ENCODE measurements around the gene RALGPS1. TPM values are rescaled to one million over a fixed set of nuclear protein-coding genes. Genes with fewer than 3 reads are reported as not detected.

The RALGPS1 gene, protein sequence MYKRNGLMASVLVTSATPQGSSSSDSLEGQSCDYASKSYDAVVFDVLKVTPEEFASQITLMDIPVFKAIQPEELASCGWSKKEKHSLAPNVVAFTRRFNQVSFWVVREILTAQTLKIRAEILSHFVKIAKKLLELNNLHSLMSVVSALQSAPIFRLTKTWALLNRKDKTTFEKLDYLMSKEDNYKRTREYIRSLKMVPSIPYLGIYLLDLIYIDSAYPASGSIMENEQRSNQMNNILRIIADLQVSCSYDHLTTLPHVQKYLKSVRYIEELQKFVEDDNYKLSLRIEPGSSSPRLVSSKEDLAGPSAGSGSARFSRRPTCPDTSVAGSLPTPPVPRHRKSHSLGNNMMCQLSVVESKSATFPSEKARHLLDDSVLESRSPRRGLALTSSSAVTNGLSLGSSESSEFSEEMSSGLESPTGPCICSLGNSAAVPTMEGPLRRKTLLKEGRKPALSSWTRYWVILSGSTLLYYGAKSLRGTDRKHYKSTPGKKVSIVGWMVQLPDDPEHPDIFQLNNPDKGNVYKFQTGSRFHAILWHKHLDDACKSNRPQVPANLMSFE
- 0.66 and 2.3 TPM in 2 replicates for total RNA-seq (2012; rRNA removed)

DNA sequence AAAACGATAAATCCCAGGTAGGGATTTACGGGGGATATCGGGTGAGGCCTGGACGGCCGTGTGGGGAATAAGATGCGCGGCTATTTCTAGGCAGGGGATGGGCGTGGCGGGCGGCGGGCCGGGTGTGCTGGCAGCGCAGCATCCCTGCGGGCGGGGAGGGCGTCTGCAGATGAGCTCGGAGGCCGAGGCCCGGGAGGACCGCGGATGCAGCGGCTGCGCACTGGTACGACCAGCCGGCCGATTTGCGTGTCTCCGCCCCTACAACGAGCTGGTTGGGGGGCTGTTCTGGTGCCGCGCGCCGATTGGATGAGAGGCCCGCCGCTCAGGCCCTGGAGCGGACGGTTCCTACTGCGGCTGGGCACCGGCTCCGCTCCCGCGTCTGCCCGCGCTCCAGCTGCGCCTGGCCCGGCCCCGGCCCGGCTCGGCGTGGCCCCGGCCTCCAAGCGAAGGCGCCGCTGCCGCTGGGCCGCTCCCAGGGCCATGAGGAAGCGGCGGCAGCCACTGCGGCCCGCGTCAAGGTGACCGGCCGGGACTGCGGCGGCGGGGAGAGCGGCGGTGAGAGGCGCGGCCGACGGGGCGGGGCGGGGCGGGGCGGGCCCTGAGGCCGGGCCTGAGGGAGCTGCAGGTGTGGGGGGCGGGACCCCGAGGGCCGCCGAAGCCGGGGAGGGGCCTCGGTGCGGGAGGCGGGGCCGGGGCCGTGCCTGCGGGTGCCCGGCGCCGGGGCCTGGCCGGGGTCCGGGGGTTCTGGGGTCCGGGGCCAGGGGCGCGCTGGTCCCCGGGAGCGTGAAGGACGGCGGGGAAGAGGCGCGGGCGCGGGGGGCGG lies at the start of gene RALGPS1:
TSS of gene RALGPS1 (plus strand) at position 325 of the 823 bp plus-strand sequence. CDS start 47,508 bp downstream, outside the sequence.
- H3K4me3 ChIP-seq (ENCODE audit: low read length): peak within 1 kb of the TSS; percentile 77
- H3K9me3 ChIP-seq (replicated peaks; ENCODE audit: low read length): no peaks in the 10 kb centered on the region
- H3K36me3 ChIP-seq (ENCODE audit: insufficient read depth, low read length): no peaks in the 10 kb centered on the region
- H3K4me1 ChIP-seq (ENCODE audit: control insufficient read depth, insufficient read depth, low read length): peaks cover 2% of the 10 kb centered on the region
- H3K4me2 ChIP-seq (ENCODE audit: low read length): peak within 1 kb of the TSS; percentile 77
- H3K27me3 ChIP-seq (ENCODE audit: control insufficient read depth, insufficient read depth, low read length): peaks cover 18% of the 10 kb centered on the region
- H3K9ac ChIP-seq (ENCODE audit: low read depth, low read length): peak within 1 kb of the TSS; percentile 21

DNA sequence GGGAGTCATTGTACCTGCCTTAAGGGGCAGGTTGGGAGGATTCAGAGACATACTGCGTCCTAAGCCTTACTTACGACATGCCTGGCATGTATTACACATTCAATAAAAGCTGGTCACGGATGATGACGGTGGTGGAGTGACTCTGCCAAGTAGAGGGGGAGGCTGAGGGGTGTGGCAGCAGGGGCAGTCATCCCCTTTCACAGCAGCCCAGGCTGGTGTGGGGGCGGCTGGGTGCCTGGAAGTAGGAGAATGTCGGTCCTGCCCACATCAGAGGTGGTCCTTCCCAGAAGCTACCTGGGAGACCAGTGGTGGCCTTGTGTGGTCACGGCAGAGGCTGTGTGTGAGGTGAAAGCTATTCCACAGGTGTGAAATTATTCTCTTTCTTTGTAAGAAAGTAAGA lies 45.2 kb upstream of the RALGPS1 start:
- Histone ChIP-seq H3K27me3 (ENCODE audit: control insufficient read depth, insufficient read depth, low read length) (no peaks in the 10 kb centered on the region), H3K36me3 (ENCODE audit: insufficient read depth, low read length) (peaks cover 30% of the 10 kb centered on the region), H3K4me1 (ENCODE audit: control insufficient read depth, insufficient read depth, low read length) (peaks cover 6% of the 10 kb centered on the region), H3K4me3 (ENCODE audit: low read length) (no peak overlapping the region), H3K9ac (ENCODE audit: low read depth, low read length) (no peak overlapping the region), H3K9me3 (replicated peaks; ENCODE audit: low read length) (no peaks in the 10 kb centered on the region), H3K4me2 (ENCODE audit: low read length) (no peak overlapping the region)

DNA sequence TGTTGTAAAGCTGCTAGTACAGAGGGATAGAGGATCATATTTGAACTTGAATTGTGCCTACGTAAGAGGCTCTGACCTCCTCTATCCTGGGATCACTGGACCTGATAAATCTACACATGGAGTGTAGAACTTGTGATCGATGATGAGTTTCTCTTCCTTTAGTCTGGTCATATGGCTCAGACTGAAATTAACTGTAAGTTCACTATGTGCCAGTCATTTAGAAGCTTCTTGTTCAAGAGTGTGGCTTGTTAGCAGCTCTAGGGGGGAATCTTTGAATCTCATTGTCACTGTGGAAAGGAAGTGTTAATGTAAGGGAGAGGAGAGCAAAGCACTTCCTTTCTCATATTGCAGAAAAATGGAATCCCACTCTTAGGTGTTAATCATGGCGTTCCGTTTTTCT lies 42.1 kb upstream of the RALGPS1 start:
- H3K9me3 ChIP-seq (replicated peaks; ENCODE audit: low read length): no peaks in the 10 kb centered on the region
- no peak overlapping the region for H3K4me2 ChIP-seq (ENCODE audit: low read length)
- H3K4me3 ChIP-seq (ENCODE audit: low read length): no peak overlapping the region
- H3K27me3 ChIP-seq (ENCODE audit: control insufficient read depth, insufficient read depth, low read length): no peaks in the 10 kb centered on the region
- no peak overlapping the region for H3K9ac ChIP-seq (ENCODE audit: low read depth, low read length)
- H3K36me3 ChIP-seq (ENCODE audit: insufficient read depth, low read length): peaks cover 13% of the 10 kb centered on the region
- peaks cover 6% of the 10 kb centered on the region for H3K4me1 ChIP-seq (ENCODE audit: control insufficient read depth, insufficient read depth, low read length)

DNA sequence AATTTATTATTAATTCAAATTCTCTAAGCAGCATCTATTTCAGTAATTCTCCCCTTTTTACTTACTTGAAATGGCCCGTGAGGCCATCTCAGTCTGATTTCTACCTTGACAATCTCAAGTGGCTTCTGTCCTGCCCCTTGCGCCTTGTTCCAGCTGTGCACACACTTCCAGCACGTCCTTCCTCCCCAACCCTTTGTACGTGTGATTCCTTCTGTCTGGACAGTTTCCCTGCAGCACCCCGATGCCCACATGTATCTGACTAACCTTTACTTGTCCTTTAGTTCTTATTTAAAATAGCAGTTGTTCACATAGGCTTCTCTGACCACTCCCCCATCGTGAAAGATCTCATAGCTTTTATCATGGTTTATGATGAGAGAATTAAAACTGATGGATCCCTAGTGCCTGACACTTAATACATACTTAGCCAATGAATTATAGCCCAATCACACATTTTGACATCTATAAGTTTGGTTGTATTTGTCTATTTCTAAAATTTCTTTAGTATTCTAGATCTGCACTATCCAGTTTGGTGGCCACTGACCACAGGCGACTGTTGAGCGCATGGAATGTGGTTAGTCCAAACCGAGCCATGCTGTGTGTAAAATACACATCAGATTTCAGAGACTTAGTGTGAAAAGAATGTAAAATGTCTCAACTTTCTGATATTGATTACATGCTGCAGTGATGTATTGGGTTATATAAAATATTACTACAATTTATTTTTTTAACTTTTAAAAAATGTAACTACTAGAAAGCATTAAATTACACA lies 39.9 kb upstream of the RALGPS1 start:
- Histone ChIP-seq H3K36me3 (ENCODE audit: insufficient read depth, low read length) (peaks cover 9% of the 10 kb centered on the region), H3K27me3 (ENCODE audit: control insufficient read depth, insufficient read depth, low read length) (no peaks in the 10 kb centered on the region)

GRCh38 chr9:126875756-126876510 lies 38.6 kb upstream of the RALGPS1 start:
- H3K27me3 ChIP-seq (ENCODE audit: control insufficient read depth, insufficient read depth, low read length): no peaks in the 10 kb centered on the region
- no peak overlapping the region for H3K4me2 ChIP-seq (ENCODE audit: low read length)
- H3K36me3 ChIP-seq (ENCODE audit: insufficient read depth, low read length): peaks cover 21% of the 10 kb centered on the region
- H3K4me3 ChIP-seq (ENCODE audit: low read length): no peak overlapping the region
- H3K9me3 ChIP-seq (replicated peaks; ENCODE audit: low read length): no peaks in the 10 kb centered on the region
- H3K4me1 ChIP-seq (ENCODE audit: control insufficient read depth, insufficient read depth, low read length): no peaks in the 10 kb centered on the region
- no peak overlapping the region for H3K9ac ChIP-seq (ENCODE audit: low read depth, low read length)

More for the DNA sequence above, 39.9 kb upstream of the RALGPS1 start:
- Histone ChIP-seq H3K9me3 (replicated peaks; ENCODE audit: low read length) (no peaks in the 10 kb centered on the region), H3K9ac (ENCODE audit: low read depth, low read length) (no peak overlapping the region), H3K4me3 (ENCODE audit: low read length) (no peak overlapping the region), H3K4me1 (ENCODE audit: control insufficient read depth, insufficient read depth, low read length) (no peaks in the 10 kb centered on the region), H3K4me2 (ENCODE audit: low read length) (no peak overlapping the region)

GRCh38 chr9:126876531-126876930 lies 38.1 kb upstream of the RALGPS1 start:
- Histone ChIP-seq H3K4me2 (ENCODE audit: low read length) (no peak overlapping the region), H3K4me3 (ENCODE audit: low read length) (no peak overlapping the region), H3K36me3 (ENCODE audit: insufficient read depth, low read length) (peaks cover 25% of the 10 kb centered on the region), H3K4me1 (ENCODE audit: control insufficient read depth, insufficient read depth, low read length) (no peaks in the 10 kb centered on the region), H3K9ac (ENCODE audit: low read depth, low read length) (no peak overlapping the region), H3K9me3 (replicated peaks; ENCODE audit: low read length) (no peaks in the 10 kb centered on the region), H3K27me3 (ENCODE audit: control insufficient read depth, insufficient read depth, low read length) (no peaks in the 10 kb centered on the region)

DNA sequence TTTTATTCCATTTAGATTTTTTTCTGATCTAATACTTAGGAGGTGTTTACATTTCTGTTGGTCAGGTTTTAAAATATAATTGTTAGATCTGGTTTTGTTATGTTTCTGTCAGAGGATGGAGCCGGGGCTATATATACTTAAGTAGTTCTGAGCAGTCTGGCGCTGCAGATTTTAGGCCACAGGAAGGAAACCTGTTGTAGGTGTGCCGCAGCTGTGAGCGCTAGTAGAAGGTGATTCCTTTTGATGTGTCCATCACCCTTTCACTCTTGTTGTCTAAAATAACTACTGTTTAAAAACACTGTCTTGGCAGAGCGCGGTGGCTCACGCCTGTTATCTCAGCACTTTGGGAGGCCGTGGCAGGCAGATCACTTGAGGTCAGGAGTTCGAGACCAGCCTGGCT lies 37.2 kb upstream of the RALGPS1 start:
- Histone ChIP-seq H3K9ac (ENCODE audit: low read depth, low read length) (no peak overlapping the region), H3K36me3 (ENCODE audit: insufficient read depth, low read length) (peaks cover 28% of the 10 kb centered on the region), H3K27me3 (ENCODE audit: control insufficient read depth, insufficient read depth, low read length) (no peaks in the 10 kb centered on the region), H3K4me2 (ENCODE audit: low read length) (no peak overlapping the region), H3K4me3 (ENCODE audit: low read length) (no peak overlapping the region), H3K4me1 (ENCODE audit: control insufficient read depth, insufficient read depth, low read length) (no peaks in the 10 kb centered on the region), H3K9me3 (replicated peaks; ENCODE audit: low read length) (no peaks in the 10 kb centered on the region)

DNA sequence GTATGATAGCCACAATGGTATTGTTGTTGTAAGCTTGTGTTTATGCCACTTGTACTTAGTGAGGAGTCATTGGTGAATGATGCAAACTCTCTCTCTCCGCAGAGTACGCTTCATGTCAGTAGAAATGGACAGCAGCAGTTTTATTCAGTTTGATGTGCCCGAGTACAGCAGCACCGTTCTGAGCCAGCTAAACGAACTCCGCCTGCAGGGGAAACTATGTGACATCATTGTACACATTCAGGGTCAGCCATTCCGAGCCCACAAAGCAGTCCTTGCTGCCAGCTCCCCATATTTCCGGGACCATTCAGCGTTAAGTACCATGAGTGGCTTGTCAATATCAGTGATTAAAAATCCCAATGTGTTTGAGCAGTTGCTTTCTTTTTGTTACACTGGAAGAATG lies 35.3 kb upstream of the RALGPS1 start:
- H3K4me3 ChIP-seq (ENCODE audit: low read length): no peak overlapping the region
- no peak overlapping the region for H3K9ac ChIP-seq (ENCODE audit: low read depth, low read length)
- no peaks in the 10 kb centered on the region for H3K9me3 ChIP-seq (replicated peaks; ENCODE audit: low read length)
- H3K4me1 ChIP-seq (ENCODE audit: control insufficient read depth, insufficient read depth, low read length): no peaks in the 10 kb centered on the region
- H3K36me3 ChIP-seq (ENCODE audit: insufficient read depth, low read length): peaks cover 30% of the 10 kb centered on the region
- no peaks in the 10 kb centered on the region for H3K27me3 ChIP-seq (ENCODE audit: control insufficient read depth, insufficient read depth, low read length)
- H3K4me2 ChIP-seq (ENCODE audit: low read length): no peak overlapping the region

GRCh38 chr9:126880226-126880946 lies 34.2 kb upstream of the RALGPS1 start:
- no peaks in the 10 kb centered on the region for H3K9me3 ChIP-seq (replicated peaks; ENCODE audit: low read length)
- H3K36me3 ChIP-seq (ENCODE audit: insufficient read depth, low read length): peaks cover 30% of the 10 kb centered on the region
- no peaks in the 10 kb centered on the region for H3K27me3 ChIP-seq (ENCODE audit: control insufficient read depth, insufficient read depth, low read length)
- no peaks in the 10 kb centered on the region for H3K4me1 ChIP-seq (ENCODE audit: control insufficient read depth, insufficient read depth, low read length)
- H3K4me2 ChIP-seq (ENCODE audit: low read length): no peak overlapping the region
- H3K9ac ChIP-seq (ENCODE audit: low read depth, low read length): no peak overlapping the region
- H3K4me3 ChIP-seq (ENCODE audit: low read length): no peak overlapping the region

DNA sequence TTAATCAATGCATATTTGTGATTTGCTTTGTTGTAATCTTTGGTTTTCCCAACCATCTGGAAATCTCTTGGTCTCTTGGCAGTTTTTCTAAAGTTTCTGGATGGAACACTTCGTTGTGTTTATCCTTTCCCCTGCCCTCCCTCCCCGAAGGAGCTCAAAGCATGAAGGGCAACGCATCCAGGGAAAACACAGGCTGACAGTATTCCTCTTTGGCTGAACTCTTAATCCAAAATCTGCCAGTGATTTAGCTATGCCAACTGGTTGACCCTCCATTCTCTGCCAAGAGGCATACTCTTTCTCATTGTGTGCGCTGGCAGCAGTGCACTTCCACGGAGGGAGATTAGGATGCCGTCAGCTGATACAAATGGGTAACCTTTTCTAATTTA lies 33.6 kb upstream of the RALGPS1 start:
- Histone ChIP-seq H3K4me2 (ENCODE audit: low read length) (no peak overlapping the region), H3K4me1 (ENCODE audit: control insufficient read depth, insufficient read depth, low read length) (no peaks in the 10 kb centered on the region), H3K4me3 (ENCODE audit: low read length) (no peak overlapping the region), H3K9ac (ENCODE audit: low read depth, low read length) (no peak overlapping the region), H3K27me3 (ENCODE audit: control insufficient read depth, insufficient read depth, low read length) (no peaks in the 10 kb centered on the region), H3K9me3 (replicated peaks; ENCODE audit: low read length) (no peaks in the 10 kb centered on the region), H3K36me3 (ENCODE audit: insufficient read depth, low read length) (peaks cover 30% of the 10 kb centered on the region)
